Adrenal gland (tissue), 5 donors: ENCODE results near the gene RPTOR.

Experiments used
- CTCF ChIP-seq, 6 experiments: fragments of 450-650 bp in 4 of 6; fragments of 200-600 bp in 2 of 6; sonication (generic) in 1 of 6; IDR thresholded peaks; 1 replicate in 5 of 6; 2 replicates in 1 of 6; pipeline versions ENCODE4 v1.5.1 to v1.8.0; 2016 to 2021; ENCODE audit warnings: antibody characterized with exemption in 6 of 6, mild to moderate bottlenecking in 2 of 6, moderate library complexity in 1 of 6
- POLR2A ChIP-seq, 2 donors: fragments of 450-650 bp; IDR thresholded peaks; one replicate each; pipeline ENCODE4 v1.6.1; 2017; ENCODE audit warnings: antibody characterized with exemption in 2 of 2, mild to moderate bottlenecking in 2 of 2, moderate library complexity in 1 of 2
- donor health status: DM: no; HTN: no; CAD: no.

- TF ChIP-seq CTCF (IDR thresholded peaks at IDR 0.05) (no peak), POLR2A (IDR thresholded peaks at IDR 0.05) (no peak)
Observed at GRCh38 chr17:80936723-80937122, 392.1 kb downstream of the RPTOR start.
